Astrocyte (in vitro differentiated cells and primary cell): ENCODE data around the gene LDB3. TPM values are rescaled to one million over a fixed set of nuclear protein-coding genes. Genes with fewer than 3 reads are reported as not detected.

Experiments
- DNase-seq: peaks from one replicate; pipeline ENCODE4 v3.0.0-alpha.2; 2010; ENCODE audit warnings: low read depth
- FAIRE-seq: peaks from 2 replicates; lab custom pipeline; 2011; peaks lifted over from hg19 to GRCh38; lab: Jason Lieb, UNC
- H2AFZ ChIP-seq: 2 replicates; pipeline ENCODE4 v1.6.0; 2012; ENCODE audit warnings: low read depth, low read length, inconsistent platforms
- H3K27ac ChIP-seq: 2 replicates; pipeline ENCODE4 v1.5.1; 2011; ENCODE audit warnings: low read depth, low read length, inconsistent platforms
- H3K27me3 ChIP-seq: 2 replicates; pipeline ENCODE4 v1.6.0; 2011; ENCODE audit warnings: low read length, inconsistent platforms; ENCODE audit not compliant: insufficient read depth
- H3K36me3 ChIP-seq: 2 replicates; pipeline ENCODE4 v1.5.1; 2011; ENCODE audit warnings: low read length, inconsistent platforms; ENCODE audit not compliant: insufficient read depth
- H3K4me1 ChIP-seq: 2 replicates; pipeline ENCODE4 v1.5.1; 2011; ENCODE audit warnings: low read length, inconsistent platforms; ENCODE audit not compliant: insufficient read depth
- H3K4me2 ChIP-seq: 2 replicates; pipeline ENCODE4 v1.6.0; 2012; ENCODE audit warnings: low read length, inconsistent platforms
- H3K4me3 ChIP-seq: 2 replicates; pipeline ENCODE4 v1.5.1; 2011; ENCODE audit warnings: low read depth, mild to moderate bottlenecking, low read length, inconsistent platforms; ENCODE audit not compliant: insufficient read depth
- H3K79me2 ChIP-seq: 2 replicates; pipeline ENCODE4 v1.6.0; 2012; ENCODE audit warnings: mild to moderate bottlenecking, low read length, inconsistent platforms; ENCODE audit not compliant: insufficient read depth
- H3K9ac ChIP-seq: 2 replicates; pipeline ENCODE4 v1.6.0; 2012; ENCODE audit warnings: mild to moderate bottlenecking, low read length, inconsistent platforms
- H3K9me3 ChIP-seq: 2 replicates; pipeline ENCODE4 v1.5.1; 2012; ENCODE audit warnings: low read depth, mild to moderate bottlenecking, low read length, inconsistent platforms; ENCODE audit not compliant: insufficient read depth
- H4K20me1 ChIP-seq: 2 replicates; pipeline ENCODE4 v1.6.0; 2012; ENCODE audit warnings: low read length, inconsistent platforms; ENCODE audit not compliant: insufficient read depth
- H3K27ac Mint-ChIP-seq: one replicate; pipeline ENCODE4 v1.8.0; 2021; ENCODE audit warnings: mild to moderate bottlenecking, mixed read lengths; ENCODE audit not compliant: unreplicated experiment
- H3K27me3 Mint-ChIP-seq: one replicate; pipeline ENCODE4 v1.8.0; 2021; ENCODE audit warnings: low read depth, mixed read lengths; ENCODE audit not compliant: unreplicated experiment
- H3K36me3 Mint-ChIP-seq: one replicate; pipeline ENCODE4 v1.8.0; 2021; ENCODE audit warnings: low read depth, mixed read lengths; ENCODE audit not compliant: unreplicated experiment
- H3K4me1 Mint-ChIP-seq: one replicate; pipeline ENCODE4 v1.8.0; 2021; ENCODE audit warnings: low read depth, mixed read lengths; ENCODE audit not compliant: unreplicated experiment
- H3K4me3 Mint-ChIP-seq: one replicate; pipeline ENCODE4 v1.8.0; 2021; ENCODE audit warnings: mild to moderate bottlenecking, moderate library complexity, mixed read lengths; ENCODE audit not compliant: unreplicated experiment
- H3K9me3 Mint-ChIP-seq: one replicate; pipeline ENCODE4 v1.8.0; 2021; ENCODE audit warnings: mild to moderate bottlenecking, mixed read lengths; ENCODE audit not compliant: unreplicated experiment
- CTCF ChIP-seq: IDR thresholded peaks from 2 replicates; pipeline ENCODE4 v1.5.1; 2011; ENCODE audit warnings: low read depth, mild to moderate bottlenecking, inconsistent platforms, low read length, moderate library complexity; ENCODE audit not compliant: insufficient read depth
- EZH2 ChIP-seq: IDR thresholded peaks from 2 replicates; pipeline ENCODE4 v1.6.1; 2012; ENCODE audit warnings: mild to moderate bottlenecking, low read length, inconsistent platforms; ENCODE audit not compliant: insufficient read depth
- total RNA-seq: library from RNA; stranded (reverse); gene quantifications from 2 replicates; pipeline ENCODE4 v1.2.1, GENCODE V29; 2021

The LDB3 gene
- total RNA-seq, 1 donor from 2014 or later: 3.5 TPM

- H3K27me3 ChIP-seq: no peaks in the 10 kb centered on the region
- no peaks in the 10 kb centered on the region for H3K79me2 ChIP-seq
- H3K9ac ChIP-seq: no peak overlapping the region
- peaks cover 4% of the 10 kb centered on the region for H3K36me3 Mint-ChIP-seq
- H3K9me3 Mint-ChIP-seq: no peaks in the 10 kb centered on the region
- no peak overlapping the region for H3K4me2 ChIP-seq
- no peak for TF ChIP-seq EZH2
- no peak for TF ChIP-seq CTCF
- no peaks in the 10 kb centered on the region for H3K9me3 ChIP-seq
- peaks cover 19% of the 10 kb centered on the region for H3K4me1 ChIP-seq
- H3K4me1 Mint-ChIP-seq: peaks cover 3% of the 10 kb centered on the region
- no peak overlapping the region for H3K4me3 Mint-ChIP-seq
- H4K20me1 ChIP-seq: no peaks in the 10 kb centered on the region
- no peak overlapping the region for H2AFZ ChIP-seq
- H3K36me3 ChIP-seq: no peaks in the 10 kb centered on the region
- peaks cover 25% of the 10 kb centered on the region for H3K27me3 Mint-ChIP-seq
- no peak overlapping the region for H3K27ac ChIP-seq
- no peak overlapping the region for H3K27ac Mint-ChIP-seq
- H3K4me3 ChIP-seq: no peak overlapping the region
- DNase-seq (no peak), FAIRE-seq (no peak)
These were observed 15.7 kb upstream of the LDB3 start for GRCh38 chr10:86652361-86653202.

DNA sequence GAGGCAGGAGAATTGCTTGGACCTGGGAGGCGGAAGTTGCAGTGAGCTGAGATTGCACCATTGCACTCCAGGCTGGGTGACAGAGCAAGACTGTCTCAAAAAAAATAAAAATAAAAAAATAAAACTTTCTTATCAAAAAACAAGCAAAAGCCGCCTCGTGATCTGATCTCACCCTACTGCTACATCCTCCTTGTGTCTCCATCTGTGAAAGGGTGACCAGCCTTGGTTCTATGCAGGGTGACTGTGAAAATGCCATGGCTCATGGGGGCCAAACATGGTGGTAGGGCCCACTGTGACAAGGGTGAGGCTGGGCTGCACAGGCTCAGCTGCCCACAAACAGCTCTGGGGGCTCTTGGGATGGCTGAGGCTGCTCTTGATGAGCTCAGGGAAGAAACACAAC, 14.9 kb upstream of the LDB3 start:
- Mint-ChIP-seq H3K36me3 (peaks cover 4% of the 10 kb centered on the region), H3K4me1 (peaks cover 3% of the 10 kb centered on the region), H3K27ac (no peak overlapping the region), H3K27me3 (peaks cover 27% of the 10 kb centered on the region), H3K9me3 (no peaks in the 10 kb centered on the region), H3K4me3 (no peak overlapping the region)
- no peak for DNase-seq
- Histone ChIP-seq H3K9me3 (no peaks in the 10 kb centered on the region), H3K4me1 (peaks cover 19% of the 10 kb centered on the region), H3K4me3 (no peak overlapping the region), H3K79me2 (no peaks in the 10 kb centered on the region), H2AFZ (no peak overlapping the region), H3K4me2 (no peak overlapping the region), H3K36me3 (no peaks in the 10 kb centered on the region), H3K27me3 (no peaks in the 10 kb centered on the region), H3K27ac (no peak overlapping the region), H4K20me1 (no peaks in the 10 kb centered on the region), H3K9ac (no peak overlapping the region)
- FAIRE-seq: no peak
- TF ChIP-seq EZH2 (no peak), CTCF (no peak)

DNA sequence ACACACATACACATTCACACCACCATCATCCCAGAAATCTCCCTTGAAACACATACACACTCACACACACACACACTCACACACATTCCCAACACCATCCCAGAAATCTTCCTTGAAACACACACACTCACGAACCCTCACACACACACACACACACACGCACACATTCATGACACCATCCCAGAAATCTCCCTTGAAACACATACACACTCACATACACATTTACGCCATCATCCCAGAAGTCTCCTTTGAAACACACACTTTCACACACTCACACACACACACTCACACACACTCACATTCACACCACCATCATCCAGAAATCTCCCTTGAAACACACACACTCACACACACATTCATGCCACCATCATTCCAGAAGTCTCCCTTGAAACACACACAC, 14.3 kb upstream of the LDB3 start:
- Histone ChIP-seq H2AFZ (no peak overlapping the region), H3K36me3 (no peaks in the 10 kb centered on the region), H4K20me1 (no peaks in the 10 kb centered on the region), H3K4me3 (no peak overlapping the region), H3K4me1 (peaks cover 18% of the 10 kb centered on the region), H3K79me2 (no peaks in the 10 kb centered on the region), H3K4me2 (peak overlapping the region; percentile 45), H3K9me3 (no peaks in the 10 kb centered on the region), H3K27me3 (no peaks in the 10 kb centered on the region), H3K9ac (peak overlapping the region; percentile 11), H3K27ac (no peak overlapping the region)
- peaks cover 3% of the 10 kb centered on the region for H3K4me1 Mint-ChIP-seq
- no peak overlapping the region for H3K27ac Mint-ChIP-seq
- no peak overlapping the region for H3K4me3 Mint-ChIP-seq
- FAIRE-seq (no peak), DNase-seq (no peak)
- peaks cover 33% of the 10 kb centered on the region for H3K27me3 Mint-ChIP-seq
- H3K9me3 Mint-ChIP-seq: peaks cover 2% of the 10 kb centered on the region
- TF ChIP-seq EZH2 (no peak), CTCF (no peak)
- H3K36me3 Mint-ChIP-seq: peaks cover 4% of the 10 kb centered on the region
